Smooth muscle cell (in vitro differentiated cells): ENCODE measurements around the gene RIPK1. TPM values are rescaled to one million over a fixed set of nuclear protein-coding genes. Genes with fewer than 3 reads are reported as not detected.
"Not testable (repeated sequence)": the region's sequence is repeated elsewhere in the genome, so short reads cannot be mapped to it uniquely, and the experiment has no call there.

Experiments used
- DNase-seq: peaks from one replicate; lab custom pipeline; 2025; ENCODE audit not compliant: unreplicated experiment; lab: John Stamatoyannopoulos, UW
- H2AFZ ChIP-seq: fragments of 200-600 bp; sonication (generic); 2 replicates; pipeline ENCODE4 v1.6.0; 2016; ENCODE audit warnings: antibody characterized with exemption, low read depth, mild to moderate bottlenecking
- H3F3A ChIP-seq: fragments of 200-600 bp; sonication (generic); 2 replicates; pipeline ENCODE4 v1.6.0; 2017; ENCODE audit warnings: antibody characterized with exemption, low read depth
- H3K27ac ChIP-seq: fragments of 200-600 bp; sonication (generic); 2 replicates; pipeline ENCODE4 v1.5.1; 2016; ENCODE audit warnings: low read depth, mild to moderate bottlenecking
- H3K27me3 ChIP-seq: fragments of 200-600 bp; sonication (generic); 2 replicates; pipeline ENCODE4 v1.6.1; 2016; ENCODE audit warnings: low read depth, mild to moderate bottlenecking
- H3K36me3 ChIP-seq: fragments of 200-600 bp; sonication (generic); 2 replicates; pipeline ENCODE4 v1.5.1; 2016; ENCODE audit warnings: low read depth
- H3K4me1 ChIP-seq: fragments of 200-600 bp; sonication (generic); 2 replicates; pipeline ENCODE4 v1.5.1; 2016; ENCODE audit warnings: low read depth
- H3K4me2 ChIP-seq: fragments of 200-600 bp; sonication (generic); 2 replicates; pipeline ENCODE4 v1.6.0; 2016; ENCODE audit warnings: mild to moderate bottlenecking
- H3K4me3 ChIP-seq: fragments of 200-600 bp; sonication (generic); 2 replicates; pipeline ENCODE4 v1.5.1; 2016; ENCODE audit warnings: mild to moderate bottlenecking
- H3K79me2 ChIP-seq: fragments of 200-600 bp; sonication (generic); 2 replicates; pipeline ENCODE4 v1.6.0; 2016; ENCODE audit warnings: low read depth, mild to moderate bottlenecking
- H3K9ac ChIP-seq: fragments of 200-600 bp; sonication (generic); 2 replicates; pipeline ENCODE4 v1.6.0; 2016; ENCODE audit warnings: low read depth
- H3K9me3 ChIP-seq: fragments of 200-600 bp; sonication (generic); replicated peaks from 2 replicates; pipeline ENCODE4 v1.5.1; 2016; ENCODE audit warnings: low read depth
- H4K20me1 ChIP-seq: fragments of 200-600 bp; sonication (generic); 2 replicates; pipeline ENCODE4 v1.6.0; 2016; ENCODE audit warnings: low read depth
- WGBS: methylation state at CpG from one replicate; pipeline ENCODE4 v1.1.7; 2016; ENCODE audit warnings: low lambda C conversion rate; 5-methylcytosine and 5-hydroxymethylcytosine counted together
- polyA plus RNA-seq: library from polyadenylated mRNA; unstranded; fragments of >200 nt; fragmentation: Nextera tagmentation; extraction: Ambion mirVana; gene quantifications from 2 replicates; pipeline ENCODE4 v1.2.1, GENCODE V29; 2016
- total RNA-seq: library from RNA; depleted of rRNA; stranded (reverse); fragments of >200 nt; gene quantifications from 2 replicates; pipeline ENCODE4 v1.2.3, GENCODE V29; 2014
- TF ChIP-seq, protein P1 (sequence below): fragments of 200-600 bp; sonication (generic); IDR thresholded peaks from 2 replicates; pipeline ENCODE4 v1.5.1; 2017; ENCODE audit warnings: borderline replicate concordance, mild to moderate bottlenecking, antibody characterized with exemption; ENCODE audit not compliant: insufficient read depth, poor library complexity, severe bottlenecking

Gene RIPK1
- total and polyA plus RNA-seq, 2 experiments from 2014 or later = 8.7 to 12.2 TPM

DNA sequence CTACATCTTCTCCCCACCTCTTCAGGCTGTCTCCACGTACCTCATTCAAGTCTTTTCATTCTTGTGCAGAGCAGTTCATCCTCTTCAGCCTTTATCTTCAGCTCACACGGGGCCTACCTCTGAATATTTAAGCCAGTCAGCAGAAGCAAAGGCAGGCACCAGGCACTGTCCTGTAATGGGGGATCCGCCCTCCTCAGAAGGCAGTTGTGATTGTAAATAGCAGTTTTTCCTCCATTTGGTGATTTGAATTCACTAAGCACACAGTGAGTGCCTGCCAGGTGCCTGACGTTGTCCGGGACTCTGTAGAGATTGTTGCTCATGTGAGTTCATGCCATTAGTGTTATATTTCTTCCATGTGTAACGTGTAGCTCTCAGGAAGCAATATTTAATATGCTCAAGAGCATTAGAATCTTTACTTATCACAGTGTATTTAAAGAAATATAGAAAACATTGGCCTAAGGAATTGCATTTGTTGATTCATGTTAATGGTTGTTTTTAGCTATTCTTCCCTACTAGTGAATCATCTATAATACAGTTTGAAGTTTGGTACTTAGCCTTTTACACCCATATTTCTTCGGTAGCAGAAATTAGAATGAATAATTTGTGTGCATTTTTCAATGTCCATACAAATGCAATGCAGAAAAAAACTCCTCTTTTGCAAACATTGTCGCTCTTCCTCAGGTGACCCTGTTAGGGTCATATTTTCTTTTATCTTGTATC is 68.2 kb downstream of the RIPK1 start:
- H3F3A ChIP-seq = no peaks in the 10 kb centered on the region
- DNase-seq = no peak
- no peaks in the 10 kb centered on the region for H4K20me1 ChIP-seq
- no peak overlapping the region for H3K27ac ChIP-seq
- H3K36me3 ChIP-seq = peaks cover 13% of the 10 kb centered on the region
- WGBS = 92% methylated on average over 8 of the region's 8 CpGs
- TF ChIP-seq, protein P1, sequence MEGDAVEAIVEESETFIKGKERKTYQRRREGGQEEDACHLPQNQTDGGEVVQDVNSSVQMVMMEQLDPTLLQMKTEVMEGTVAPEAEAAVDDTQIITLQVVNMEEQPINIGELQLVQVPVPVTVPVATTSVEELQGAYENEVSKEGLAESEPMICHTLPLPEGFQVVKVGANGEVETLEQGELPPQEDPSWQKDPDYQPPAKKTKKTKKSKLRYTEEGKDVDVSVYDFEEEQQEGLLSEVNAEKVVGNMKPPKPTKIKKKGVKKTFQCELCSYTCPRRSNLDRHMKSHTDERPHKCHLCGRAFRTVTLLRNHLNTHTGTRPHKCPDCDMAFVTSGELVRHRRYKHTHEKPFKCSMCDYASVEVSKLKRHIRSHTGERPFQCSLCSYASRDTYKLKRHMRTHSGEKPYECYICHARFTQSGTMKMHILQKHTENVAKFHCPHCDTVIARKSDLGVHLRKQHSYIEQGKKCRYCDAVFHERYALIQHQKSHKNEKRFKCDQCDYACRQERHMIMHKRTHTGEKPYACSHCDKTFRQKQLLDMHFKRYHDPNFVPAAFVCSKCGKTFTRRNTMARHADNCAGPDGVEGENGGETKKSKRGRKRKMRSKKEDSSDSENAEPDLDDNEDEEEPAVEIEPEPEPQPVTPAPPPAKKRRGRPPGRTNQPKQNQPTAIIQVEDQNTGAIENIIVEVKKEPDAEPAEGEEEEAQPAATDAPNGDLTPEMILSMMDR = no peak
- H3K9me3 ChIP-seq = no peaks in the 10 kb centered on the region
- H3K9ac ChIP-seq = no peak overlapping the region
- no peaks in the 10 kb centered on the region for H3K27me3 ChIP-seq
- H3K4me1 ChIP-seq = no peaks in the 10 kb centered on the region
- H3K4me3 ChIP-seq = no peak overlapping the region
- no peak overlapping the region for H2AFZ ChIP-seq
- no peaks in the 10 kb centered on the region for H3K79me2 ChIP-seq
- H3K4me2 ChIP-seq = no peak overlapping the region

DNA sequence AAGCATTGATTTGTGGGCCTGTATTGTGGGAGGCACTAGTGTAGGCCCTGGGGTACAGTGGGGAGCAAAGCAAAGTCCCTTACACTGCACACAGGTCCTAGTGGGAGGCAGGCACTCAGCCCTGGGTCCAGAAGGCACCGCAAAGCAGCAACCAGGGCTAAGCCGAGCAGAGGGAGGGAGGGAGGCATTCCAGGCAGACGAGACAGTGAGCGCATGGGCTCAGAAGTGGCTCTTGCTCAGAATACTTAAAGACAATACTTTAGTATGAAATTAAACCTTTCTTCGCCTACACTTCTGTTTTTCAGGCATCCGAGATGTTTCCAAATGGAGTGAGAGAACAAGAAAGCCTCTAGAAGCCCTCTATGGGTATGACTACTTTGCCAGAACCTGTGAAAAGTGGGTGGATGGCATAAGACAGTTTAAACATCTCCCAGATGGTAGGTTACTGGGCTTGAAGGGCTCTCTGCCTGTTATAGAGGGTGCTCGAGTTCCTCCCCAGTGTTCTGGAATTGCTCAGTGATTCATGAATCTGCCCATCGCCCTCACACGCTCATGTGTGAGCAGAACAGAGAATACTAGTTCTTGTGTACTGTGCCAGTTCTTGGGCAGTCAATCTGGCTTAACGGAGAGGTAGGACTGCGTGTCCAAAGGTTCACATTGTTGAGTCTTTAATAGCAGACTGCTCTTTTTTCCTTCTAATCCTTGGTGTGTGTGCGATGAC is 68.9 kb downstream of the RIPK1 start:
- Histone ChIP-seq H3K9me3 (no peaks in the 10 kb centered on the region), H3K36me3 (peaks cover 13% of the 10 kb centered on the region), H3K27me3 (no peaks in the 10 kb centered on the region), H3K79me2 (no peaks in the 10 kb centered on the region), H3F3A (no peaks in the 10 kb centered on the region), H2AFZ (no peak overlapping the region), H3K4me1 (no peaks in the 10 kb centered on the region), H4K20me1 (no peaks in the 10 kb centered on the region), H3K9ac (no peak overlapping the region), H3K27ac (no peak overlapping the region), H3K4me3 (no peak overlapping the region), H3K4me2 (no peak overlapping the region)
- TF ChIP-seq, protein P1 = no peak
- no peak for DNase-seq
- WGBS = 92% methylated on average over 12 of the region's 12 CpGs

DNA sequence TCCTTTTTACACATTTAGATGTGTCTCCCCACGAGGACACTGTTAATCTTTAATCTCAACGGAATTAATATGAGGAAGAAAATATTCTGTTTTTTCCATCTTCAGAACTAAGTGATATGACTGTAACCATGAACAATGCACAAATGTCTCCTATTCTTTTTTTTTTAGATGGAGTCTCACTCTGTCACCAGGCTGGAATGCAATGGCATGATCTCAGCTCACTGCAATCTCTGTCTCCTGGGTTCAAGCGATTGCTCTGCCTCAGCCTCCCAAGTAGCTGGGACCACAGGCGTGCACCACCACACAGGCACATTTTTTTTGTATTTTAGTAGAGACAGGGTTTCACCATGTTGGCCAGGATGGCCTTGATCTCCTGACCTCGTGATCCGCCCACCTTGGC is 69.6 kb downstream of the RIPK1 start:
- H4K20me1 ChIP-seq, H3K4me1 ChIP-seq, DNase-seq, H3K4me3 ChIP-seq, H3K4me2 ChIP-seq, H3K79me2 ChIP-seq, H3K9ac ChIP-seq, H3K27me3 ChIP-seq, H2AFZ ChIP-seq, H3K27ac ChIP-seq, H3K9me3 ChIP-seq, H3F3A ChIP-seq: not testable (repeated sequence)
- H3K36me3 ChIP-seq = peaks cover 13% of the 10 kb centered on the region
- 93% methylated on average over 6 of the region's 6 CpGs for WGBS

DNA sequence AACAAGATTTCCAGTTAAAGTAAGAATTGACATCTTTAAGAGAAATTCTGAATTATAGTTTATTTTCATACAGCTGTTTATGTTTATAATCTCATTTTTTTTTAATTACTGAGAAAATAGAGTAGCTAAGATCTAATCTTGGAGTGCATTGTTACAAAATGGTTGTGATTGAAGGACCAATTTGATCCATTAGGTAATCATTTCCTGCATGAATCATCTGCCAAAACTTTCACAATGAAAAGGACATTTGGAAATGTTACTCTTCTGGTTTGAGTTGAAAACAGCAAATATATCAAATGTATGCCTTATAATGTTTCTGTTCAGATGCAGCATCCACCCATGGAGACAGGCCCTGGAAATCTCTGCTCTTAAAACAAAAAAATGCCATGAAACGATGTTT is 70.0 kb downstream of the RIPK1 start:
- Histone ChIP-seq H3K79me2 (no peaks in the 10 kb centered on the region), H3K4me3 (no peak overlapping the region), H3K4me2 (no peak overlapping the region), H3K9me3 (no peaks in the 10 kb centered on the region), H3F3A (no peaks in the 10 kb centered on the region), H2AFZ (no peak overlapping the region), H3K36me3 (peaks cover 13% of the 10 kb centered on the region), H3K4me1 (no peaks in the 10 kb centered on the region), H3K9ac (no peak overlapping the region), H3K27me3 (no peaks in the 10 kb centered on the region), H3K27ac (no peak overlapping the region), H4K20me1 (no peaks in the 10 kb centered on the region)
- DNase-seq = no peak
- TF ChIP-seq, protein P1 = no peak
- WGBS = 89% methylated on average over 1 of the region's 1 CpG
